ENCODE results near the gene THEMIS2. TPM values are rescaled to one million over a fixed set of nuclear protein-coding genes. Genes with fewer than 3 reads are reported as not detected.

THEMIS2 gene
- total RNA-seq, 1 donor from 2014 or later, result 0.79 TPM

- Mint-ChIP-seq H3K27me3 (ENCODE audit: low read depth, unreplicated experiment) (peaks cover 5% of the 10 kb centered on the region), H3K4me1 (ENCODE audit: low read depth, unreplicated experiment) (no peaks in the 10 kb centered on the region), H3K27ac (ENCODE audit: unreplicated experiment) (no peak overlapping the region), H3K9me3 (ENCODE audit: unreplicated experiment) (no peaks in the 10 kb centered on the region), H3K36me3 (ENCODE audit: low read depth, unreplicated experiment) (peaks cover 2% of the 10 kb centered on the region), H3K4me3 (ENCODE audit: unreplicated experiment) (no peak overlapping the region)
- TF ChIP-seq EZH2 (IDR thresholded peaks at IDR 0.05; ENCODE audit: insufficient read depth, low read length) (no peak), CTCF (IDR thresholded peaks at IDR 0.05; ENCODE audit: insufficient read depth, low read depth, low read length) (no peak)
- DNase-seq (ENCODE audit: low read depth), result no peak
- Histone ChIP-seq H3K36me3 (ENCODE audit: insufficient read depth, low read length) (no peaks in the 10 kb centered on the region), H3K9me3 (ENCODE audit: insufficient read depth, low read depth, low read length) (no peaks in the 10 kb centered on the region), H3K79me2 (ENCODE audit: insufficient read depth, low read length) (no peaks in the 10 kb centered on the region), H3K4me3 (ENCODE audit: insufficient read depth, low read depth, low read length) (no peak overlapping the region), H3K4me2 (ENCODE audit: low read length) (no peak overlapping the region), H3K9ac (ENCODE audit: low read length) (no peak overlapping the region), H4K20me1 (ENCODE audit: insufficient read depth, low read length) (no peaks in the 10 kb centered on the region), H3K4me1 (ENCODE audit: insufficient read depth, low read length) (no peaks in the 10 kb centered on the region), H2AFZ (ENCODE audit: low read depth, low read length) (no peak overlapping the region), H3K27ac (ENCODE audit: low read depth, low read length) (no peak overlapping the region), H3K27me3 (ENCODE audit: insufficient read depth, low read length) (no peaks in the 10 kb centered on the region)
- no peak for FAIRE-seq
These were observed 11.2 kb downstream of the THEMIS2 start for GRCh38 chr1:27883536-27883935.

GRCh38 chr1:27884006-27884954, 11.9 kb downstream of the THEMIS2 start:
- peaks cover 2% of the 10 kb centered on the region for H3K36me3 Mint-ChIP-seq (ENCODE audit: low read depth, unreplicated experiment)
- no peak overlapping the region for H3K4me2 ChIP-seq (ENCODE audit: low read length)
- no peak overlapping the region for H3K4me3 ChIP-seq (ENCODE audit: insufficient read depth, low read depth, low read length)
- H3K79me2 ChIP-seq (ENCODE audit: insufficient read depth, low read length), result no peaks in the 10 kb centered on the region
- no peaks in the 10 kb centered on the region for H3K36me3 ChIP-seq (ENCODE audit: insufficient read depth, low read length)
- no peaks in the 10 kb centered on the region for H3K4me1 Mint-ChIP-seq (ENCODE audit: low read depth, unreplicated experiment)
- no peak overlapping the region for H3K27ac ChIP-seq (ENCODE audit: low read depth, low read length)
- no peak overlapping the region for H3K27ac Mint-ChIP-seq (ENCODE audit: unreplicated experiment)
- no peak overlapping the region for H3K4me3 Mint-ChIP-seq (ENCODE audit: unreplicated experiment)
- no peaks in the 10 kb centered on the region for H3K4me1 ChIP-seq (ENCODE audit: insufficient read depth, low read length)
- FAIRE-seq (no peak), DNase-seq (ENCODE audit: low read depth) (no peak)
- H2AFZ ChIP-seq (ENCODE audit: low read depth, low read length), result no peak overlapping the region
- no peaks in the 10 kb centered on the region for H3K9me3 ChIP-seq (ENCODE audit: insufficient read depth, low read depth, low read length)
- H3K9ac ChIP-seq (ENCODE audit: low read length), result no peak overlapping the region
- H3K9me3 Mint-ChIP-seq (ENCODE audit: unreplicated experiment), result no peaks in the 10 kb centered on the region
- H3K27me3 ChIP-seq (ENCODE audit: insufficient read depth, low read length), result no peaks in the 10 kb centered on the region
- peaks cover 2% of the 10 kb centered on the region for H3K27me3 Mint-ChIP-seq (ENCODE audit: low read depth, unreplicated experiment)
- TF ChIP-seq CTCF (IDR thresholded peaks at IDR 0.05; ENCODE audit: insufficient read depth, low read depth, low read length), result no peak
- TF ChIP-seq EZH2 (IDR thresholded peaks at IDR 0.05; ENCODE audit: insufficient read depth, low read length), result no peak
- no peaks in the 10 kb centered on the region for H4K20me1 ChIP-seq (ENCODE audit: insufficient read depth, low read length)

GRCh38 chr1:27885114-27885528, 12.8 kb downstream of the THEMIS2 start:
- Histone ChIP-seq H2AFZ (ENCODE audit: low read depth, low read length) (no peak overlapping the region), H3K4me3 (ENCODE audit: insufficient read depth, low read depth, low read length) (no peak overlapping the region), H3K27me3 (ENCODE audit: insufficient read depth, low read length) (no peaks in the 10 kb centered on the region), H4K20me1 (ENCODE audit: insufficient read depth, low read length) (no peaks in the 10 kb centered on the region), H3K4me2 (ENCODE audit: low read length) (no peak overlapping the region), H3K79me2 (ENCODE audit: insufficient read depth, low read length) (no peaks in the 10 kb centered on the region), H3K36me3 (ENCODE audit: insufficient read depth, low read length) (no peaks in the 10 kb centered on the region), H3K9ac (ENCODE audit: low read length) (no peak overlapping the region), H3K4me1 (ENCODE audit: insufficient read depth, low read length) (no peaks in the 10 kb centered on the region), H3K9me3 (ENCODE audit: insufficient read depth, low read depth, low read length) (no peaks in the 10 kb centered on the region), H3K27ac (ENCODE audit: low read depth, low read length) (no peak overlapping the region)
- Mint-ChIP-seq H3K9me3 (ENCODE audit: unreplicated experiment) (no peaks in the 10 kb centered on the region), H3K4me1 (ENCODE audit: low read depth, unreplicated experiment) (no peaks in the 10 kb centered on the region), H3K4me3 (ENCODE audit: unreplicated experiment) (no peak overlapping the region), H3K27me3 (ENCODE audit: low read depth, unreplicated experiment) (no peaks in the 10 kb centered on the region), H3K36me3 (ENCODE audit: low read depth, unreplicated experiment) (peaks cover 2% of the 10 kb centered on the region), H3K27ac (ENCODE audit: unreplicated experiment) (no peak overlapping the region)
- DNase-seq (ENCODE audit: low read depth), result no peak
- no peak for FAIRE-seq
- TF ChIP-seq EZH2 (IDR thresholded peaks at IDR 0.05; ENCODE audit: insufficient read depth, low read length), result no peak
- TF ChIP-seq CTCF (IDR thresholded peaks at IDR 0.05; ENCODE audit: insufficient read depth, low read depth, low read length), result no peak
